Measurements from ENCODE around the gene NTM. TPM values are rescaled to one million over a fixed set of nuclear protein-coding genes. Genes with fewer than 3 reads are reported as not detected.

The NTM gene
- total RNA-seq, 2 experiments from 2014 or later: not detected

DNA sequence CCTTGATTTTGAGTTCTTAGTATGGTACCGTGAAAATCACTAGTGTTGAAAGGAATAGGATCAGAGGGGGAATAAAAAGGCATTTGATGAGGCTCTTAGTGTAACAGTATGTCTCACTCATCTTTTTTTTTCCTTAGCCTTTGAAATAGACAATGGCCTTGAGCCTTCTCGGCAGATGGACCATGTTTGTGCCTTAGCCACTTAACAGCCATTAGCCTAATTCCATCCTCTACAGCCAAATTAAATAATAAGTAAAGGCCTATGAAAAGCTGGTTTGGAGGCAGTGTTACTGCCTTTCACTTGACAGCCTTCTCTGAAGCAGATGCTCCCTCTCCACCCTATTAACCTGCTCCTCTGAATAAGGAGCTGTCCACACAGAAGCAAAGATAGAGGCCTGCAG lies 580.7 kb downstream of the NTM start:
- Mint-ChIP-seq H3K27ac (no peak overlapping the region), H3K27me3 (no peaks in the 10 kb centered on the region), H3K36me3 (no peaks in the 10 kb centered on the region), H3K9me3 (no peaks in the 10 kb centered on the region), H3K4me1 (no peaks in the 10 kb centered on the region), H3K4me3 (no peak overlapping the region)
- DNase-seq (no peak), ATAC-seq (ENCODE audit: low read depth) (no peak)
- POLR2A ChIA-PET: no interaction called here

DNA sequence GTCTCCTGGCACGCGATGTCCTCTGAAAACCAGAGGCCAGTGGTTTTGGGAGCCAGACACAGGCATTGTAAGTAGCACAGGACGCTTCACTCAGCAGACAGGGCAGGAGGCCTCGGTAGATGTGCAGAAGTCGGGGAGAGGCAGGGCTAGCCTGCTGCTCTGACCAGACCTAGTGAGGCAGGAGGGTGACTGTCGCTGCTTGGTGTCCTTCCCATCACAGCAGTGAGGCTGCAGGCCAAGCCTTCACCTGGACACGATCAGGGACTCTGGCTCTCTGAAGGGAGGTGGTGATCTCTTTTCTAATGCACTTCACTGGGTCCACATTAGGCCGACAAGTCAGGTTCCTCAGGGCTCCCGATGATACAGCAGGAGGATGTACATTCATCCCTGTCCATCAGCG lies 583.7 kb downstream of the NTM start:
- Mint-ChIP-seq H3K4me1 (no peaks in the 10 kb centered on the region), H3K27ac (no peak overlapping the region), H3K27me3 (no peaks in the 10 kb centered on the region), H3K4me3 (no peak overlapping the region), H3K9me3 (no peaks in the 10 kb centered on the region), H3K36me3 (no peaks in the 10 kb centered on the region)
- no peak for ATAC-seq (ENCODE audit: low read depth)
- DNase-seq: no peak
- POLR2A ChIA-PET: no interaction called here

GRCh38 chr11:131955904-131956303 lies 585.5 kb downstream of the NTM start:
- ATAC-seq (ENCODE audit: low read depth) (no peak), DNase-seq (no peak)
- no peaks in the 10 kb centered on the region for H3K27me3 Mint-ChIP-seq
- no peak overlapping the region for H3K27ac Mint-ChIP-seq
- H3K36me3 Mint-ChIP-seq: no peaks in the 10 kb centered on the region
- H3K9me3 Mint-ChIP-seq: no peaks in the 10 kb centered on the region
- no peak overlapping the region for H3K4me3 Mint-ChIP-seq
- POLR2A ChIA-PET: no interaction called here
- no peaks in the 10 kb centered on the region for H3K4me1 Mint-ChIP-seq

DNA sequence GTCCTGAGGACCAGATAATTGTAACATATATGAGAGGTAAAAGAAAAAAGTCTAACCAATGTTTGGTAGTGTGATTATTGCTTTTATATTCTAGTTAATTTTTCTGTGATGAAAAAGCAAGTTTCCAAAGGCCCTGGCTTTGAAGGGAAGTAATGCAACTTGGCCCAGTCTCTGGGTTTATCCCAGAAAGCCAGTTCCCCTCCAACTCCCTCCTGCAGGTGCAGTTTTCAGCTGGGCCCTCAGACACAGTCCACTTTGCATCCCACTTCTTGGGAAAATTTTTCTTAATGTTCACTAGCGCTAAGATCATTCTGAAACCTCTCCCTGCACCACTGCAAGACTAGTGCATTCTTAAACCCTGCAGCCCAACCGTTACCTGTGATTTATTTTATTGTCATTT lies 586.8 kb downstream of the NTM start:
- H3K4me1 Mint-ChIP-seq: no peaks in the 10 kb centered on the region
- no peak overlapping the region for H3K27ac Mint-ChIP-seq
- no peak overlapping the region for H3K4me3 Mint-ChIP-seq
- H3K27me3 Mint-ChIP-seq: no peaks in the 10 kb centered on the region
- H3K9me3 Mint-ChIP-seq: no peaks in the 10 kb centered on the region
- POLR2A ChIA-PET: no interaction called here
- H3K36me3 Mint-ChIP-seq: no peaks in the 10 kb centered on the region
- DNase-seq: no peak
- no peak for ATAC-seq (ENCODE audit: low read depth)

- Mint-ChIP-seq H3K27me3 (no peaks in the 10 kb centered on the region), H3K27ac (no peak overlapping the region), H3K4me3 (no peak overlapping the region), H3K36me3 (no peaks in the 10 kb centered on the region), H3K9me3 (no peaks in the 10 kb centered on the region), H3K4me1 (no peaks in the 10 kb centered on the region)
- ATAC-seq (ENCODE audit: low read depth) (no peak), DNase-seq (no peak)
- POLR2A ChIA-PET: no interaction called here
Observed at GRCh38 chr11:131957875-131958274, 587.5 kb downstream of the NTM start.

DNA sequence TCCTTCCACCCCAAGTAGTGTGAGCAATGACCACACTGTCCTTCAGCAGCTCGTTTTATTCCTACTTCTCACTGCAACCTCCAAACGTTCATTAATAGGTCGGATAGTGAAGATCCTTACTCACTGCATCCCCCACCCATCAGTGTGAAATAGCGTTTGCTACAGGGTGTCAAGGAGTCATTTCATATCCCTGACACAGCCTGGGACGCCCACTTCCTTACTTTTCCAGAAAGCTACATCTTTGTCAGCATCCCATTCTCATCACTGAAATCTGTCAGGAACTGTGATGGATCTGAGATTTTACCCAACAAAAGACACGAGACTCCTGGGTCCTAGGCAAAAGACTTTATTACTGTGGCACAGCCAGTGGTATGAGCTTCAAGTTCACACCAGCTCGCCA lies 592.4 kb downstream of the NTM start:
- POLR2A ChIA-PET: no interaction called here
- DNase-seq (no peak), ATAC-seq (ENCODE audit: low read depth) (no peak)
- Mint-ChIP-seq H3K36me3 (no peaks in the 10 kb centered on the region), H3K27ac (no peak overlapping the region), H3K9me3 (no peaks in the 10 kb centered on the region), H3K27me3 (no peaks in the 10 kb centered on the region), H3K4me1 (no peaks in the 10 kb centered on the region), H3K4me3 (no peak overlapping the region)

DNA sequence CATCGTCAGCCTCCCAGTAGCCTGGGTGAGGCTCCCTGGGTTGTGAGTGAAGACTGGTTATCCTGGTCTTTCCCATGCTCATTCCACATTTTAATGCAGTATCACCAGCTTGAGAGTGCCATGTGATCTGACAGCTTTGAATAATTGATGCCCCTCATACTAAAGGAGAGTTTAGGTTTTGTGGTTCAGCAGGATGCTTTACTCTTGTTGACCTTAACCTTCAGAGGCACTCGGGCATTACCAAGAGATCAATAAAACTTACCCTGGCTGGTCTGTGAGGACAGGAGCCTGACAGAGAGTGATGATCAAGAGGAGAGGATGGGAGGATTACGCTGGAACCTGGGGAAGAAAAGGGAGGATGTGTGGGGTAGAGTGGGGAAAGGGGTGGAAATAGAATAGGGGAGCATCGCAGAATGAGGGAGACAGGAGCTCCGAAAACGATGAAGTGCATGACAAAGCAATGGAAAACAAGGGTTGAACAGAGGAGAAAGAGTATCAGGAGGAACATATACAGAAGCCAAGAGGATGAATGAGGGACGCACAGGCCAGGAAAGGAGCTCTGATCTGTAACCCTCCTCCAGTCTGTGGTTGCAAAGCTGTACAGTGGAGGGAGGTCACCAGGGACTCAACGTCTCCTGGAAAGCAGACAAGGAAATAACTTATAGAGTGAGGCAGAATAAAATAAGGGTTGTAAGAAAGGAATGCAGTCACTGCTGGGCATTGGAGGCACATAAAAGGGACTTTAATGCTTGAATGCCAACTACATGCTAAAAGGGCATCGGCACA lies 594.5 kb downstream of the NTM start:
- DNase-seq: no peak
- Mint-ChIP-seq H3K36me3 (no peaks in the 10 kb centered on the region), H3K27me3 (no peaks in the 10 kb centered on the region), H3K4me1 (no peaks in the 10 kb centered on the region), H3K4me3 (no peak overlapping the region), H3K9me3 (no peaks in the 10 kb centered on the region), H3K27ac (no peak overlapping the region)
- POLR2A ChIA-PET: no interaction called here
- ATAC-seq (ENCODE audit: low read depth): no peak

- Mint-ChIP-seq H3K36me3 (no peaks in the 10 kb centered on the region), H3K4me3 (no peak overlapping the region), H3K27me3 (no peaks in the 10 kb centered on the region), H3K9me3 (no peaks in the 10 kb centered on the region), H3K27ac (no peak overlapping the region), H3K4me1 (no peaks in the 10 kb centered on the region)
- ATAC-seq (ENCODE audit: low read depth) (no peak), DNase-seq (no peak)
- POLR2A ChIA-PET: no interaction called here
Observed at GRCh38 chr11:131965504-131965903, 595.1 kb downstream of the NTM start.

DNA sequence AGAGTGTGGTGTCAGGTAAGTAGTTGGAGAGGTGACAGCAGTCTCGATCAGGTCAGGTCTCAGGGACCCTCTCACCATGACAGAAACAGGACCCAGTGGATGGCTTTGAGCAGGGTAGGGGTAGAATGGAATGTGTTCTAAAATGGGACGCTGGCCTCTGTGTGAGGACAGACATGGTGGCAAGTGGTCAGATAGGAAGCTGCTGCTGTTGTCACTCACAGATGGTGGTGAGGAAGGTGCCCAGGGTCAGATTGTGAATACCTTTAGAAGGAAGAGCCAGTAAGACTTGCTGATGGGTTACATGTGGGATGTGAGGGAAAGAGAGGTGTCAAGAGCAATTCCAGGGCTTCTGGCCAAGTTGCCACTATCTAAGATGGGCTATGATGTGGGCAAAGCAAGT lies 596.3 kb downstream of the NTM start:
- H3K4me1 Mint-ChIP-seq: no peaks in the 10 kb centered on the region
- H3K27ac Mint-ChIP-seq: no peak overlapping the region
- H3K9me3 Mint-ChIP-seq: no peaks in the 10 kb centered on the region
- no peak for DNase-seq
- ATAC-seq (ENCODE audit: low read depth): no peak
- no peaks in the 10 kb centered on the region for H3K36me3 Mint-ChIP-seq
- H3K27me3 Mint-ChIP-seq: no peaks in the 10 kb centered on the region
- POLR2A ChIA-PET: no interaction called here
- H3K4me3 Mint-ChIP-seq: no peak overlapping the region

DNA sequence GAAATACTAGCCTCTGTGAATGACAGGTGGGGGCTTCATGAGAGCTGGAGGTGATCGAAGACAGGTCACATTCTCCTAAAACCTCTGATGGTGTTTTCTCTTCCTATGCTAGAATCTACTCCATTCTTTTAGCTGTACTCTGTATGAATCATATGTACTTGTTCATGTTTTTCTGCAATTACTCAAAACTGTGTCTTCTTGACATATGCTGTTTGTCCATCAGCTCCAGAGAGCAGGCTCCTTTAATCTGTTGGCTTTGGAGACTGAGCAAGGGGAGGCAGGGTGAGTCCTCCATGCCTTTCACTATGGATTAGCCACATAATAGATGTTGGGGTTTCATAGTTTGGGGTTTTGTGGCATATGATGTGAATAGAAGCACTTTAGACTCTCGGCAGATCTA lies 598.8 kb downstream of the NTM start:
- Mint-ChIP-seq H3K4me1 (no peaks in the 10 kb centered on the region), H3K9me3 (no peaks in the 10 kb centered on the region), H3K36me3 (no peaks in the 10 kb centered on the region), H3K27me3 (no peaks in the 10 kb centered on the region), H3K27ac (no peak overlapping the region), H3K4me3 (no peak overlapping the region)
- POLR2A ChIA-PET: no interaction called here
- ATAC-seq (ENCODE audit: low read depth) (no peak), DNase-seq (no peak)

DNA sequence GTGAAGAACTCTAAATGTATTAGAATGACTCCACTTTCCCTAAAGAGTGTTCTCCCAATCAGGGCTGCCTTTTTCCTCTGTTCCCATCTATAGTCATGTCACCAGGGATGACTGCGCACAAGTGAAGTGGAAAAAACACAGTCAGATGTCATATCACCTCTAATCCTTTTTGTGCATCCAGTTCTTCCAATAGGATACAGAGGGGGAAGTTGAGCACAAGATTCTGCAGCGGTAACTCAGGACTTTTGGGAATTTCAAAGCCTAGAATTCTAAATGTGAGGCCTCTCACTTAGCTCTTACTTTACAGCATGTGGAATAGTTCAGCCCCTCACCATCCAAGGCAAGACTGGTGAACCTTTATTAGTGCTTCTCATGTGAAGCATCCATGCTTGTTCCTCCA lies 602.6 kb downstream of the NTM start:
- Mint-ChIP-seq H3K36me3 (no peaks in the 10 kb centered on the region), H3K4me3 (no peak overlapping the region), H3K4me1 (no peaks in the 10 kb centered on the region), H3K9me3 (no peaks in the 10 kb centered on the region), H3K27me3 (no peaks in the 10 kb centered on the region), H3K27ac (no peak overlapping the region)
- POLR2A ChIA-PET: no interaction called here
- DNase-seq (no peak), ATAC-seq (ENCODE audit: low read depth) (no peak)

DNA sequence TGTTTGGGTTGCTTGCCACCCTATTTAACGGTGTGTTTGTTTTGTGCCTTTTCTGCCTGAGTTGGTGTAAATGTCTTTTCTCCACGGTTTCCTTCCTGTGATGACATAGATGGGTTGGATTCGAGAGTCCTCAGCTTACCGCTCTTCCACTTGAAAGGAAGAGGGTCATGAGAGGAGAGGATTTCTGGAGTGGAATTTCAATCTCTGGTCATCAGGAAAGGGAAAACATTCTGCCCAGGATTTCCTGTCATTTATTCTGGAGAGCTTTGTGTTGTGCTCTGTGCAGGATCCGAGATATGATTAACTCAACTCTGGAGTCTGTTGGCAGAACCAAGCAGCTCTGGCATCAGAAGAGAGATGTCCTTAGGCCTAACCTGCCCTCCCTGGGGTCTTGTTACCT lies 605.2 kb downstream of the NTM start:
- no peaks in the 10 kb centered on the region for H3K27me3 Mint-ChIP-seq
- no peaks in the 10 kb centered on the region for H3K36me3 Mint-ChIP-seq
- DNase-seq (no peak), ATAC-seq (ENCODE audit: low read depth) (no peak)
- no peak overlapping the region for H3K4me3 Mint-ChIP-seq
- H3K4me1 Mint-ChIP-seq: no peaks in the 10 kb centered on the region
- H3K9me3 Mint-ChIP-seq: peaks cover 2% of the 10 kb centered on the region
- no peak overlapping the region for H3K27ac Mint-ChIP-seq
- POLR2A ChIA-PET: no interaction called here

DNA sequence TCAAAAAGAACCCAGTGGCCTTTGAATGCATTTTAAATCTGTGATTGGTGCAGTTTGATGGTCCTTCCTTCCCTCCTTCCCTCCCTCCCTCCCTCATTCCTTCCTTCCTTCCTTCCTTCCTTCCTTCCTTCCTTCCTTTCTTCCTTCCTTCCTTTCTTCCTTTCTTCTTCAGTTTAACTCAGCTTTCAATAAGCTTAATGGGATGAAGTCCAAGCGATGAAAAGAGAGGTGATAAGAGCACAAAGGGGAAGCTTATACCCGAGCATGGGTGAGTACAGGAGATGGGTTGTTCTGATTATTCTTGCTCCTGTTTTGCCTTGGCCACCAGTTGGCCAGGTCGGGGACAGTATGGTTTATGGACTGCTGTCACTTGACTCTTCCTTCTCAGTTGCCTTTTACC lies 605.6 kb downstream of the NTM start:
- H3K4me1 Mint-ChIP-seq: no peaks in the 10 kb centered on the region
- H3K4me3 Mint-ChIP-seq: no peak overlapping the region
- DNase-seq (no peak), ATAC-seq (ENCODE audit: low read depth) (no peak)
- H3K9me3 Mint-ChIP-seq: peaks cover 4% of the 10 kb centered on the region
- H3K27me3 Mint-ChIP-seq: no peaks in the 10 kb centered on the region
- no peaks in the 10 kb centered on the region for H3K36me3 Mint-ChIP-seq
- no peak overlapping the region for H3K27ac Mint-ChIP-seq
- POLR2A ChIA-PET: no interaction called here

DNA sequence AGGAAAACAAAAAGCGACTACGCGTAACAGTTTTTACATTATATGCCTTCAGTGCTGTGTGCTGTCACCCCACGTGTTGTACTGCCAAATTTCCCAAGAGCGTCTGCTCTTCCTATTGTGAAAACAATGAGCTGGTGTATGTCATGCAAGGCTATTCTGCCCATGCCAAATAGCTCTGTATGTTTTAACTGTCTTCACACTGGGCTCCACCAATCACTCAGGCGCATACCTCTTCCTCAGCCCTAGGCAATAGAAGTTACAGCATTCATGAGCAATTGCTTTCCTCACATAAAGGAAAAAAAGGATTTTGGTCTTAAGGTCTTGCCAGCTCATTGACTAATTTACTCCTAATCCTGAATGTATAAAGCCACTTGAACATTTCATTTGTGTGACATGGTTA lies 606.8 kb downstream of the NTM start:
- no peaks in the 10 kb centered on the region for H3K27me3 Mint-ChIP-seq
- peaks cover 4% of the 10 kb centered on the region for H3K9me3 Mint-ChIP-seq
- no peaks in the 10 kb centered on the region for H3K4me1 Mint-ChIP-seq
- ATAC-seq (ENCODE audit: low read depth) (no peak), DNase-seq (no peak)
- no peak overlapping the region for H3K27ac Mint-ChIP-seq
- POLR2A ChIA-PET: no interaction called here
- no peaks in the 10 kb centered on the region for H3K36me3 Mint-ChIP-seq
- no peak overlapping the region for H3K4me3 Mint-ChIP-seq

GRCh38 chr11:131977854-131978253 lies 607.4 kb downstream of the NTM start:
- H3K4me1 Mint-ChIP-seq: no peaks in the 10 kb centered on the region
- POLR2A ChIA-PET: no interaction called here
- H3K27ac Mint-ChIP-seq: no peak overlapping the region
- ATAC-seq (ENCODE audit: low read depth): no peak
- DNase-seq: no peak
- no peaks in the 10 kb centered on the region for H3K36me3 Mint-ChIP-seq
- no peak overlapping the region for H3K4me3 Mint-ChIP-seq
- peaks cover 4% of the 10 kb centered on the region for H3K9me3 Mint-ChIP-seq
- H3K27me3 Mint-ChIP-seq: no peaks in the 10 kb centered on the region
